HepG2 (cell line): Measurements from ENCODE around the gene OSCP1. TPM values are rescaled to one million over a fixed set of nuclear protein-coding genes. Genes with fewer than 3 reads are reported as not detected.

Experiments
- GMEB2 ChIP-seq: IDR thresholded peaks from 2 replicates; pipeline ENCODE4 v1.6.1; 2016; ENCODE audit warnings: missing biosample characterization, missing genetic modification reagents, low read depth
- GTF2F1 ChIP-seq: fragments of 150-350 bp; IDR thresholded peaks from 2 replicates; pipeline ENCODE4 v1.6.1; 2014; ENCODE audit warnings: low read length
- MTF2 ChIP-seq: sonication (generic); formaldehyde crosslinking; IDR thresholded peaks from 2 replicates; pipeline ENCODE4 v1.5.0; 2020; ENCODE audit warnings: missing genetic modification reagents, borderline replicate concordance
- POLR2AphosphoS5 ChIP-seq: IDR thresholded peaks from 2 replicates; pipeline ENCODE4 v1.6.1; 2012; ENCODE audit warnings: low read depth, low read length
- TBX3 ChIP-seq: fragments of 450-650 bp; IDR thresholded peaks from 2 replicates; pipeline ENCODE4 v1.6.1; 2017; ENCODE audit warnings: antibody characterized with exemption, mild to moderate bottlenecking, inconsistent platforms, borderline replicate concordance
- TCF7L2 ChIP-seq: IDR thresholded peaks from 2 replicates; pipeline ENCODE4 v1.6.1; 2011; ENCODE audit warnings: mild to moderate bottlenecking, low read depth, low read length, moderate library complexity
- TMF1 ChIP-seq: sonication (generic); formaldehyde crosslinking; IDR thresholded peaks from 2 replicates; pipeline ENCODE4 v1.8.1; 2022; ENCODE audit warnings: low read depth, missing genetic modification reagents
- TRIM22 ChIP-seq: fragments of 450-650 bp; IDR thresholded peaks from 2 replicates; pipeline ENCODE4 v1.6.1; 2017
- ZNF296 ChIP-seq: sonication (generic); formaldehyde crosslinking; conservative IDR thresholded peaks from 2 replicates; pipeline ENCODE4 v1.5.0; 2020; ENCODE audit warnings: mild to moderate bottlenecking, missing genetic modification reagents
- ZNF367 ChIP-seq: sonication (generic); formaldehyde crosslinking; IDR thresholded peaks from 2 replicates; pipeline ENCODE4 v1.4.0; 2020; ENCODE audit warnings: missing genetic modification reagents, borderline replicate concordance
- ZNF513 ChIP-seq: sonication (generic); formaldehyde crosslinking; conservative IDR thresholded peaks from 2 replicates; pipeline ENCODE4 v1.5.0; 2020; ENCODE audit warnings: missing genetic modification reagents
- ZNF562 ChIP-seq: sonication (generic); formaldehyde crosslinking; IDR thresholded peaks from 2 replicates; pipeline ENCODE4 v1.8.0; 2022; ENCODE audit warnings: missing genetic modification reagents, borderline replicate concordance
- ZNF569 ChIP-seq: sonication (generic); formaldehyde crosslinking; IDR thresholded peaks from 2 replicates; pipeline ENCODE4 v1.5.0; 2020; ENCODE audit warnings: mild to moderate bottlenecking, missing genetic modification reagents, moderate library complexity, borderline replicate concordance
- ZNF782 ChIP-seq: sonication (generic); formaldehyde crosslinking; IDR thresholded peaks from 2 replicates; pipeline ENCODE4 v1.4.0; 2020; ENCODE audit warnings: missing genetic modification reagents, mild to moderate bottlenecking, borderline replicate concordance
- ZNF816 ChIP-seq: sonication (generic); formaldehyde crosslinking; IDR thresholded peaks from 2 replicates; pipeline ENCODE4 v1.8.0; 2022; ENCODE audit warnings: missing genetic modification reagents, mild to moderate bottlenecking, borderline replicate concordance
- polyA plus RNA-seq, 8 experiments: library from polyadenylated mRNA; depleted of rRNA in 3 of 8; stranded (reverse) in 7 of 8; unstranded in 1 of 8; fragments of >200 nt; fragmentation: Illumina TruSeq in 4 of 8; extraction: Trizol in 4 of 8; gene quantifications; 2 replicates each; pipeline versions ENCODE4 v1.2.1 to v1.2.3, GENCODE V29; 2011 to 2016; ENCODE audit warnings: low read depth in 4 of 8, missing spikeins in 1 of 8, mixed read lengths in 1 of 8; ENCODE audit not compliant: insufficient read depth in 1 of 8
- total RNA-seq, 5 experiments: library from RNA; depleted of rRNA; stranded (reverse); fragments of >200 nt; fragmentation: Illumina TruSeq; extraction: Trizol; gene quantifications; 2 replicates each; pipeline ENCODE4 v1.2.3, GENCODE V29; 2016; ENCODE audit warnings: low read depth in 1 of 5

The OSCP1 gene
- total and polyA plus RNA-seq, 2 of the 13 experiments (the other 11 are each of a cell fraction or from before 2014, with no cell fraction given): 0.60 to 0.84 TPM

- no peak for TF ChIP-seq ZNF296 (CRISPR knock-in tag)
- peak; percentile 98 for TF ChIP-seq POLR2AphosphoS5
- TF ChIP-seq ZNF513: 0 out of 2 replicates have a peak, but pooled peaks have one; percentile 25
- TF ChIP-seq GMEB2 (CRISPR knock-in tag): peak; percentile 64
- no peak for TF ChIP-seq TRIM22
- peak; percentile 50; the same call in 1 of the 2 replicates for TF ChIP-seq TBX3
- 0 out of 2 replicates have a peak, but pooled peaks have one; percentile 35 for TF ChIP-seq ZNF562 (CRISPR knock-in tag)
- TF ChIP-seq TMF1 (CRISPR knock-in tag): peak; percentile 37; the same call in 1 of the 2 replicates
- no peak for TF ChIP-seq MTF2
- peak; percentile 52; the same call in 1 of the 2 replicates for TF ChIP-seq ZNF782 (CRISPR knock-in tag)
- peak; percentile 94 for TF ChIP-seq ZNF816 (CRISPR knock-in tag)
- TF ChIP-seq GTF2F1: no peak
- no peak for TF ChIP-seq ZNF569 (CRISPR knock-in tag)
- TF ChIP-seq TCF7L2: no peak
- TF ChIP-seq ZNF367 (CRISPR knock-in tag): no peak
These were observed 13.8 kb upstream of the OSCP1 start, which contains the start of gene MRPS15 (continued) for GRCh38 chr1:36463803-36464604.
